NCI-H748 (cell line): ENCODE data around the gene PPFIA1.
"Not testable (repeated sequence)": the region's sequence is repeated elsewhere in the genome, so short reads cannot be mapped to it uniquely, and the experiment has no call there.

Experiments used
- DNase-seq: peaks from one replicate; lab custom pipeline; 2025; ENCODE audit not compliant: unreplicated experiment; lab: John Stamatoyannopoulos, UW

Gene PPFIA1

DNA sequence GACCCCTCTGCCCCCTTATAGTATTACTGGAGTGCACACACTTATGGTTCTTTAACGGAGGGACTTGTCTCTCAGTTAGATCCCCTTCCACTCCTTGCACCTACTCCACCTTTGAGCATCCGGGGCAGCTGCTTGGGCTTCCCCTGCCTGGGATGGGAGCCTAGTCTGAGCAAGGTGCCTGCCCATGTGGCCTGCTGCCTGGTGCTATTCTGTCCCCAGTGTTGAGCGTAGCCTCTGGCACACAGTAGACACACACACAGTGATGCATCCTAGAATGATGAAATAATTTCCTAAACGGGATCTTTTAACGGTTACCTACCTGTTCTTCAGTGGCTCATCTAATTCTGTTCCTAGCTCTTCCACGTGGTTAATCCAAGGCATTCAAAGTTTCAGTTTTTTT, 22.4 kb downstream of the PPFIA1 start:
- no peak for DNase-seq

DNA sequence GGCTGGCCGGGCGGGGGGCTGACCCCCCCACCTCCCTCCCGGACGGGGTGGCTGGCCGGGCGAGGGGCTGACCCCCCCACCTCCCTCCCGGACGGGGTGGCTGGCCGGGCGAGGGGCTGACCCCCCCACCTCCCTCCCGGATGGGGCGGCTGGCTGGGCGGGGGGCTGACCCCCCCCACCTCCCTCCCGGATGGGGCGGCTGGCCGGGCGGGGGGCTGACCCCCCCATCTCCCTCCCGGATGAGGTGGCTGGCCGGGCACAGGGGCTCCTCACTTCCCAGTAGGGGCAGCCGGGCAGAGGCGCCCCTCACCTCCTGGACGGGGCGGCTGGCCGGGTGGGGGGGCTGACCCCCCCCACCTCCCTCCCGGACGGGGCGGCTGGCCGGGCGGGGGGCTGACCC, 24.7 kb downstream of the PPFIA1 start:
- DNase-seq: not testable (repeated sequence)

DNA sequence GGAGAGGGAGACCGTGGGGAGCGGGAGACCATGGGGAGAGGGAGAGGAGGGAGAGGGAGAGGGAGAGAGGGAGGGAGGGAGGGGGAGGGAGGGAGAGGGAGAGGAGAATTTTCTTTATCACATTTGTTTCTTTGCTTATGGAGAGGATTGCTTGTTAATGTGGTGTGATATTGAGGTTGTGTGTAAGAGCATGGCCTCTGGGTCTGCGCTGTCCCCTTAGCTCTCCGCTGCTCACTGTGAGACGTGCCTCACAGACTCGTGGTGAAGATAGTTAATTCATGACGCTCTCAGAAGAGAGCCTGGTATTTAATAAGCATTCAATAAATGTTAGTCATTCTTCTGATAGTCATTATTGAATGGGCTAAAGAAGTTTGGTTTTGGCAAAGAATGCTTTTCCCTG, 26.2 kb downstream of the PPFIA1 start:
- DNase-seq: no peak

DNA sequence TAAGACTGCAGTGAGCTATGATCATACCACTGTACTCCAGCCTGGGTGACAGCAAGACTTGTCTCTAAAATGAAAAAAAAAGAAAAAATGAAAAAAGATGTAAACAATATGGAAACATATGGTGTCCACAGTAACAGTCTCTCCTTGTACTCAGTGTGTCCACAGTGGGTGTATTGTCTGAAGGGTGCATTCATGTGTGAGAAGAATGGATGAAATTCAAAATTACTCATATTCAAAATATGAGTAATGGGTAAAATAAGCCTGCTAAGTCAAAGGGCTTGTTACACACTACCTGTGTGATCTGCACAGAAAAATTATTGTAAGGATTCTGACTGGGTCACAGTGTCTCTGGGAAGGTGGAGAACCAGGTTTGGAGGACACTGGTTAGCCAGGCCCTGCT, 26.9 kb downstream of the PPFIA1 start:
- no peak for DNase-seq

DNA sequence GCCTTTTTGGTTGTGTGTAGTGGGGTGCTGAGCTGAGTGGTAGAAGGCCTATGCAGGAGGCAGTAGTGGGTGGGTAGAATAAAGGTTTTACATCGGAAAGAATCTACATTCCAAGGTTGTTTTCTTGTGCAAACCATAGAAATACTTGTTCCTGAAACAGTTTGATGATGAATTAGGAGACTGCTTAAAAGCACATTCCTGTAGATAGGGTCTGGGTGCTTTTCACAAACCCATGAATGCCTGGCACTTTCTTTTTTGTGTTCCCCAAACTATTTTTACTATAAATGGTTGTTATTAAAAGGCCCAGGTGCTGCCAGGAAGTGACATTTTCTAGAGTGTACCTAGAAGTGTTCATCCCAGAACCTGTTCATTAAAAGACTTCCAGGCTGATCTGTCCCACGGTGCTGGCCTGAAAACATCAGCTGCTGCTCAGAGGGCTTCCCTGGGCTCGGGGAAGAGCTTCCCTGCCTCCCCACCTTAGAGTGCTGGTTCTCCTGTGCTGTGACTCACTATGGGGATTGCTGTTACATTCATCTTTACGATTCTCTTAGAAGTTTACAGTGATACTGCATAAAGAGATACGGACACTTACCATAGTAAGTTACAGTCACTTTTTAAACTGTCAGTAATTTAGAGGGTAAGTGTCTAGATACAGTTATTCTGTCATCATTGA, 27.9 kb downstream of the PPFIA1 start:
- no peak for DNase-seq

DNA sequence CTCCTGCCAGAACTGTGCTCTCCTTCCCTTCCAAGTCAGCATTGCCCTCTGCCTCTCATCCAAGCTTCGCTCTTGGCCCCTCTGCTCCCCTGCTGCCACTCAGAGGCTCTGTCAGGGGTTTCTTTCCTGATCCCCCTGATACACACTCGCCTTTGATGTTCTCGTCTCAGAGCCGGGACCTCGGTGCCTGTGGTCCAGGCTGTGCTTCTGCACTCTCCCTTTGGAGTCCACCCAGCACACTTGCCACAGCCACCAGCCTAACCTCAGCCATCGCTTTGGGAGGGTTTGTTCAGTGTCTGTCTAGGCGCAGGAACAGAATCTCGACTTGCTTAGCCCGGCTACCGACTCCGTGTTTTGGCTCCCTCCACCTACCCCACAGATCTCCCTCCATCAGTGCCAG, 29.1 kb downstream of the PPFIA1 start:
- no peak for DNase-seq

DNA sequence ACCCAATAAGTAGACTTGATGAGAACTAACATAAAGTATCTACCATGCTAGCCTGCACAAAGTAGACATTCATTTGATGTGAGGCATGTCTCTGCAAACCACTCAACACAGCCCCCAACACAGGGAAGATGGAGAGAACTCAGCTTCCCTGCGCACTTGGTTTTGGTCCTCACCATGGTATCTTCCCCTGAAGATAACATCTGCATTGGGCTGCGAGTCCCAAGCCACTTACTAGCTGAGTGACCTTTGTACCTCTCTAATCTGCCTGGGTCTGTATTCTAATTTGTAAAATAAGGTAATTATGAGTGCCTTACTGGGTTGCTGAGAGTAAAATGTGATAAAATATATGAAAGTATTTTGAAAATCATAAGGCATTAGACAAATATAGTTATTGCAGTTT, 30.7 kb downstream of the PPFIA1 start:
- DNase-seq: no peak

DNA sequence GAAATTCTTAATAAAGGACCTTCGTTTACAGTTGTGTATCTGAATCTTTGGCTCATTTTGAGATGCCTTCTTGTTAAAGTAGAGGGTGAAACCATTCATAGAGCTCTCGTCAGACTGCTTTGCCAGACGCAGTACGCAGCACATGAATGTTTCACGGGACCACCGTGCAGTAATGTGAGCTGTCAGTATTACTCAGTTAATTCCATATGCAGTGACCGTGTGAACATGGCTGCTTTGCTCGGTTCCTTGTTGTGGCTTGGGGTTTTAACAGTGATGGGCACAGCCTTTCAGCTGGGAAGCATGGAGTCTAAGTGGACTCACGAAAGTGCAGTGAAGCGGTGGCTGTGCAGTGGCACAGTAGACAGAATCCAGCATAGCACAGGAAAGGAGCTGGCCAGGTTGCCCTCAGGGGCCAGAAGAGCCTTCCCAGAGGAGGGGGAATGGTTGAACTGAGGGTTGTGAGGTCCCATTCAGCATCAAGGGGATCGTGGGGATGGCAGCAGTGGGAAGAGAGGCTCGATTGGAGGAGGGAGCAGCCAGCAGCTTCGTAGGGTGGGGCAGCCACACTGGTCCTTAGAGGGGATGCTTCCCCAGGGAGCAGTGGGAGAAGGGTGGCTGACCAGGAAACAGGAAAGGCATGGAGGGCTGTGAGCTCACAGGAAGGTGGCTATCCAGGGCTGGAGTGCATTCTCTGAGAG, 31.4 kb downstream of the PPFIA1 start:
- no peak for DNase-seq

DNA sequence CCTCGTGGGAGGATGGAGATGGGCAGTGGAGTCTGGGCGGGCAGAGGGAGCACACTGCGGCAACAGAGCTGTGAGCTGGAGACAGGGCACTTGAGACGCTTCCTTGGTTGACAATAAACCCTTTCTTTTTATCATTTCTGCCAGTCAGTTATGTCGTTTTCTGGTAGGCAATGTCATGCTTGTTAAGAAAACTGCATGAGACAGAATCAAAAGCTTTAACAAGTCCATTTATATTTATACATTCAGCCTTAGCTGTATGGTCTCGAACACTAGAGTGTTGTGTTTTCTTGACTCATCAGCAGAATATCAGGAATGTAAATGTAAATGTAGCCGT, 31.9 kb downstream of the PPFIA1 start:
- no peak for DNase-seq

DNA sequence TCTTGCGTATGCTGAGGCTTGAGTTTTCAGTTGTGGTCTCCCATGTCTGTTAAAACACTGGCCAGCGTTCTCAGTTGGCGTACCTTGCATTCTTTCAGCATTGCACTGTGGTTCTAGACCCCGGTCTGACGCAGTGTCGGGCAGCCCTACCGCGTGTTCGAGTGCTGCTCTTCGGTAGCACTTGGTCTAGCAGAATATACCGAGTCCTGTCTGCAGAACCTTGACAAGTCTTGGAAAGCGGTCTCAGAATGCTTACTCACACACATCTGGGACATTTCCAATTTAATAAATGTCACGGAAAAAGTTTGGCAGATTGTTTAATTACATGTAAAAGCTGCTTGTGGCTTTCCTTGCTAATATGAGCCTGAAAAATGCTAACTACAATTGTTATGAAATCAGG, 32.6 kb downstream of the PPFIA1 start:
- no peak for DNase-seq

DNA sequence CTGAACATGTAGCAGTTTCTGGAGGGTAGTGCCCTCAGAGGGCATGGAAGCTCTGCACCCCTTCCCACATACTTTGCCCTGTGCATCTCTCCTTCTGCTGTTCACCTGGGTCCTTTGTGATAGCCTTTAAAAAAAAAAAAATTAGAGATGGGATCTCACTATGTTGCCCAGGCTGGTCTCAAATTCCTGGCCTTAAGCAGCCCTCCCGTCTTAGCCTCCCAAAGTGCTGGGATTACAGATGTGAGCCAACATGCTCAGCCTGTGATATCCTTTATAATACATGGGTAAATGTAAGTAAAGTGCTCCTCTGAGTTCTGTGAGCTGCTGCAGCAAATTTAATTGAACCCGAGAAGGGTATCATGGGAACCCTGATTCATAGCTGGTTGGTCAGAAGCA, 33.7 kb downstream of the PPFIA1 start:
- no peak for DNase-seq

DNA sequence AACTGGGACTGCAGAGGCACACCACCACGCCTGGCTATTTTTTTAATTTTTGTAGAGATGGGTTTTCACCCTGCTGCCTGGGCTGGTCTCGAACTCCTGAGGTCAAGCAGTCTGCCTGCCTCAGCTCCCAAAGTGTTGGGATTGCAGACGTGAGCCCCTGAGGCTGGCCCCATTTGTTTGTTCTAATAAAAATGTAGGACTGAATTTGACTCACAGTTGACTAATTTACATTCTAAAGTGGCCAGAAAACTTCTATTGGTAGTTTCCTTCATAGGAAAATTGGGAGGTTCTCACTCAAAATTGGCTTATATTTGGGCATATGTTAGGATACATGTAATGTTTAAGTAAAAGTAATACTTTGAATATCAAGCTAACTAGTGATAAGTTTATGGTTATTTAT, 35.0 kb downstream of the PPFIA1 start:
- DNase-seq: no peak

DNA sequence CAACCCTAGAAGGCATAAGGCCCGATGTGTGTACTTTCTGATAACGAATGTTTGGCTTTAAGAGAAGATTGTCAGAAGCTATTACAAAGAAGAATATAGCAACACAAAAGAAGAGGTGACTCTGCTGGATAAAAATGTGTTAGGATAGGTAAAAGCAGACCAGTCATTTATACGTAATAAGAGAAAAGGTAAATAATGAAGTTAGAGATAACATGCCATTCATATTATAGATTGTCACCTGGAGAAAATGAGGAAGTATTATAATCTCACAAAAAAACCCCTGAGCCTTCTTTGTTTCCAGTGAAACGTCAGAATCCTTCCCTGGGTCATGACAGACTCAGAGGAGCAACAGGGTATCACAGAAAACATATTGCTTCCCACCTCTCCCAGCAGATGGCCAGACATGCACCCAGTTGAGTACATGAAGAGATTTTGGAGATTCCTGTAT, 36.1 kb downstream of the PPFIA1 start:
- peak; percentile 24 for DNase-seq

DNA sequence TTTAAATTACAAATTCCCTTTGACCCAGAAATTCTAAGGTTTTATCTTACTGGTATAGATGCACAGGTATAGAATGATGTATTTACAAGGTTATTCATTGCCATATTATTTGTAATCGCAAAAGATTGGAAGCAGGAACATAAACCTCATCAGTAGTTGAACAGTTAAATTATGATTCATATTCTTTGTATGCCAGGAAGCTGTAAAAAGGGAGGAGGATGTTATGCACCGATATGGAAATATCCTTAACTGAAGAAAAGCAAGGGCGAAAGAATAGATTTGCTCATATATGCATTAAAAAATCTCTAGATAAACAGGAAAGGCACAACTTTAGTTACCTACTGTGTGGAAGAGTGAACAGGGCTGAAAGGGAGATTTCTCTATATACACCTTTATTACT, 36.7 kb downstream of the PPFIA1 start:
- DNase-seq: no peak

DNA sequence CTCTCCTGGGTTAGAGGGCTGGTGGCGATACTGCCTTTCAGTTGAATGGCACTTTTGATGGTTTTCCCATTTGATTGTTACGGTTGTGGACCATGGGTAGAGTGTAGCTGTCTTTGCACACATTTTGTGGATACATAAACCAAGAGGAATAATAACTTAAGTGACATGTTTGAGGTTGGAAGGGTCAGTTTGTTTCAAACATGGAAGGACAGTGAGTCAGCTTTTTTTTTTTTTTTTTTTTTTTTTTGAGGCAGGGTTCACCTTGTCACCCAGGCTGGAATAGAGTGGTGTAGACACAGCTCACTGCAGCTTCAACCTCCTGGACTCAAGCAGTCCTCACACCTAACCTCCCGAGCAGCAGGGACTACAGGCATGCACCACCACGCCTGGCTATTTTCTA, 41.1 kb downstream of the PPFIA1 start:
- DNase-seq: no peak

DNA sequence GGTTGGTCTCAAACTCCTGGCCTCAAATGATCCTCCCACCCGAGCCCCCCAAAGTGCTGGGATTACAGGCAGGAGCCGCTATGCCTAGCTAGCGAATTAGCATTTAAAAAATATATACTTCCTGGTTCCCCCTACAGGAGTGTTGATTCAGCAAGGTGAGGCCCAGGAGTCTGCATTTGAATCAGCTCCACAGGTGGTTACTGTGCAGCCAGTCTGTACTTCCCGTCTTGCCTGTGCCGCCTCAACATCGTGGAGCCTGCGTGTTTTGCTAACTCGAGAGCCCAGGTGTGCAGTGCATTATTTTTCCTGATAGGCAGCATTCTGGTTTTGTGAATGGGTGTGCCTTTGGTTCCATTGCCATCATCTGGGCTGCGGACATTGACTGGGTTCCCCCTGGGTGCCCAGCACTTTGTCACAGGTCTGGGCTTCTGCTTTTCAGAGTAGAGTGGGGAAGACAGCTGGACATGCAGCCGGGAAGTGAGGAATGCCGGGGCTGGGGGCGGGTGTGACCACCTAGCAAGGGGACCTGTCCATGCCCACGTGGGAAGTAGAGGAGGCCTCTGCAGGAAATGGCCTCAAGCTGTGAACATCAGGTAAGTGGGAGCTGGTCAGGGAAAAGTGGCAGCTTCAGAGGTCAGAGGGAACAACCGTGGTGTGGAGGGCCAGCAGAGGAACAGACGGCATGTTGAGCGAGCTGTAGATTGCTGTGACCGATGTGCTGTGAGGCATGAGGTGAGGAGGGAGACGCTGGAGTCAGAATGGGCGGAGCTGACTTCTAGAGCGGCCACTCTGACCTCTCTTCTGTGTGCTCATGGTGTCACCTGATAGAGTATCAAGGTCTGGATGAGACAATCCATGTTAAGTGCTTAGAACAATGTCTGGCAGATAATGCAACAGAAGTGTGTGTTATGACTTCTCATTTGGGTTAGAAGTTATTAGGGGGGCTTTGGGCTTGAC, 42.2 kb downstream of the PPFIA1 start:
- DNase-seq: no peak

DNA sequence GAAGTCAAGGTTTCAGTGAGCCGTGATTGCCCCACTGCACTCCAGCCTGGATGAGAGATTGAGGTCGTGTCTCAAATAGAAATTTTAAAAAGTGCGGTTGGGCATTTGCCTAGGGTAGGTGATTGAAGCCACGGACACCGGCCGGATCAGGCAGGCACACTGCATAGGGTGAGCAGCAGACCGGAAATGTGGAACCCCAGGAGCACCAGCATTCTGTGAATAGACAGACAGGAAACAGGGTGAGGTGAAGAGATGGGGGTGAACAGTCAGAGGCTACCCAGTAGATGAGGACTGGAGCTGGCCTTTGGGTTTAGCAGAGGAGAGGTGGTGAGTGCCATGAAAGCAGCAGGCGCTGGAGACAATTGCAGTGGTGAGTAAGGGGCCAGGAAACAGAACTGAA, 43.5 kb downstream of the PPFIA1 start:
- DNase-seq: no peak

DNA sequence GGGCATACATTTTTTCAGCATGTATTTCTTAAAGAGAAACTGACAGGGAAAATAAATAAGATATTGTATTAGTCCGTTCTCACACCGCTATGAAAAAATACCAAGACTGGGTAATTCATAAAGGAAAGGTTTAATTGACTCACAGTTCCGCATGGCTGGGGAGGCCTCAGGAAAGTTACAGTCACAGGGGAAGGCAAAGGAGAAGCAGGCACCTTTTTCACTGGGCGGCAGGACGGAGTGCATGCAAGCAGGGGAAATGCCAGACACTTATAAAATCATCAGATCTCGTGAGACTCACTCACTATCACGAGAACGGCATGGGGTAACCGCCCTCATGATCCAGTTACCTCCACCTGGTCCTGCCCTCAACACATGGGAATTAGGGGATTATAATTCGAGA, 44.2 kb downstream of the PPFIA1 start:
- no peak for DNase-seq

DNA sequence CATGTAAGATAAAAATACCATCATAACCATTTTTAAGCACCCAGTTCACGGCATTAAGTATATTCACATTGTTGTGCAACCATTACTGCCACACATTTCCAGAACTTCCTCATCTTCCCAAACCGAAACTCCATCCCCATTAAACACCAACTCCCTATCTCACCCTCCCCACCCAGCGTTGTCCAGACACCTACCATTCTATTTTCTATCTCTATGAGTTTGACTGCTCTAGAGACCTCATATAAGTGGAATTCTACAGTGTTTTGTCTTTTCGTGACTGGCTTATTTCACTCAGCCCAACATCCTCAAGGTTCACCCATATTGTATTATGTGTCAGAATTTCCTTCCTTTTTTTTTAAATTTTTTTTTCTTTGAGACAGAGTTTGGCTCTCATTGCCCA, 45.2 kb downstream of the PPFIA1 start:
- no peak for DNase-seq

DNA sequence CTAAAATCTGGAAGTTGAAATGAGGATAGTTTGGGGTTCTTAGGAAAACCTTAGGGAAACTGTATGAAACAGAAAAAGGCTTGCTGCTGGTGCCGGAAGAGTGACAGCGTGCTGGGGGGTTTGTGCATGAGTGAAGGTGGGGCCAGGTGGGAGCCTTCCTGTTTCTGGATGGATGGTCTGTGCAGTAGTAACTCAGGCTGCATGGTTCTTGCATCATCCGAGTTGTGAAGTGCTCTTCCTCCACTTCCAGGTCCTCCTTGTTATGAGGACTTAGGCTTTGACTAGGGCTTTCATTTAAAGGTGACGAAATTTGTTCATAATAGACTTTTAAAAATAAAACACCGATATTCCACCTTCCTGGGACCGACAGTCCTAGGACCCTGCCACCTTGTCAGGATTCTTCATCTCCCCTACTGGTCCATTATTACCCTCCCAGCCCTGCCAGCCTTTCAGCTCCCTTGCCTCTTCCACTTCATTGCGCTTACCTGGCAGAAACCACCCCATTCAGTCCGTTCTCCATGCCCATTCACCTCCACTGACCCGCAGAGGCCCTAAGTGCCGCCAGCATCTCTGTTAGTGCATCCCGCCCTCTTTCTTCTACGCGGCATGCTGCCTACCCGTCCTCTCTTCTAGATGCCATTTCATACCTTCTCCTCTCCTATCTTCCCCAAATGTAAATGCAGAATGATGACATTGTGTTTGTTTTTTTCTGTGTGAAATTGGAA, 47.3 kb downstream of the PPFIA1 start:
- no peak for DNase-seq

DNA sequence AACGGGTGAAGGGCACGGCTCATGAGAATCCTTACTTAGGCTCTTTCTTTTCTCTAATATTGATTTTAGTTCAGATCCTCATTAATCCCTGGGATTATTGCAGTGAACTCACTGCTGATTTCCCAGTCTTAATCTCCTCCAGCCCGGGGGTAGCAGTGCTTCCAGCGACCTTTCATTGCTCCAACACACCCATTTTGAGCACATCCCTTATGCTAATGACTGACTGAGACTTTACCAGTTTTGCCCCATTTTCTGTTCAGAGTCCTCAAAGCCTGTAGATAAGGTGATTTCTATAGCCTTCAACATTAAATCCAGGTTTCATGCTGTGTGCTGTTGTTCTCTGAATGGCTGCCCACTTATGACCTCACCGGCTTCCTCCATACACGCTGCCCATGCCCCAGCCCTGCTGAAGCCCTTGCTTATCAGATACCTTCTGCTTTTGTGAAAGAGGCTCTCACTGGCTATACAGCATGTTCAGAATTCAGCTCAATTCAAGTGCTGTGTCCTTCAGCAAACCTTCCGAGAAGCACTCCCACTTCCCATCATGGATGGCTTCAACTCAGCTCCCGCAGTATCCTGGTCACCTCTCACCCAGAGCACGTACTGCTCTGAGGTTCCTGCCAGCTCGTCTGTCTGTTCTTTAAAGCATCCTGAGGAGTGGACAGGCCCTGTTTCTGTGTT, 49.0 kb downstream of the PPFIA1 start:
- no peak for DNase-seq
